SK-N-SH (cell line): ENCODE measurements around the gene CEP44. TPM values are rescaled to one million over a fixed set of nuclear protein-coding genes. Genes with fewer than 3 reads are reported as not detected.

Source experiments
- CTCF ChIA-PET: fragments of 300-600, 350-600 bp; formaldehyde crosslinking; extraction: SDS; loops from one replicate; lab custom pipeline; 2021; lab: Yijun Ruan, JAX
- POLR2A ChIA-PET: fragments of 350-600 bp; sonication (Branson Sonifier 250); formaldehyde crosslinking; extraction: SDS; loops from one replicate; lab custom pipeline; 2020; ENCODE audit warnings: antibody characterized with exemption, inconsistent platforms; lab: Yijun Ruan, JAX
- DNase-seq: peaks from one replicate; pipeline ENCODE4 v3.0.0; 2012
- H2AFZ ChIP-seq: fragments of 200-600 bp; sonication (generic); 2 replicates; pipeline ENCODE4 v1.8.1; 2016; ENCODE audit warnings: antibody characterized with exemption, mild to moderate bottlenecking, low read depth
- H3F3A ChIP-seq: fragments of 200-600 bp; sonication (generic); replicated peaks from 2 replicates; pipeline ENCODE3; 2016; ENCODE audit warnings: antibody characterized with exemption, mild to moderate bottlenecking; ENCODE audit not compliant: insufficient read depth
- H3K27ac ChIP-seq, 2 experiments: fragments of 200-500 bp in 1 of 2; fragments of 200-600 bp in 1 of 2; sonication (Bioruptor generic) in 1 of 2; sonication (generic), shearing (Covaris generic) in 1 of 2; 2 replicates each; pipeline versions ENCODE4 v1.5.1 to v1.6.1; 2014 to 2016; ENCODE audit warnings: low read depth in 2 of 2, inconsistent platforms in 1 of 2, low read length in 1 of 2, mild to moderate bottlenecking in 1 of 2, mixed read lengths in 1 of 2
- H3K27me3 ChIP-seq: fragments of 200-600 bp; sonication (generic), shearing (Covaris generic); 2 replicates; pipeline ENCODE4 v1.6.1; 2016; ENCODE audit warnings: mixed run types; ENCODE audit not compliant: insufficient read depth
- H3K36me3 ChIP-seq, 2 experiments: fragments of 200-500 bp in 1 of 2; fragments of 200-600 bp in 1 of 2; sonication (Bioruptor generic) in 1 of 2; sonication (generic) in 1 of 2; replicated peaks in 1 of 2; 2 replicates each; pipeline versions ENCODE3 to v1.5.1; 2014 to 2016; ENCODE audit warnings: low read length in 1 of 2, mild to moderate bottlenecking in 1 of 2; ENCODE audit not compliant: insufficient read depth in 2 of 2, control insufficient read depth in 1 of 2
- H3K4me1 ChIP-seq, 2 experiments: fragments of 200-500 bp in 1 of 2; fragments of 200-600 bp in 1 of 2; sonication (Bioruptor generic) in 1 of 2; sonication (generic), shearing (Covaris generic) in 1 of 2; 2 replicates each; pipeline versions ENCODE4 v1.5.1 to v1.6.1; 2014 to 2016; ENCODE audit warnings: low read depth in 1 of 2, low read length in 1 of 2, mixed run types in 1 of 2; ENCODE audit not compliant: insufficient read depth in 2 of 2, control insufficient read depth in 1 of 2
- H3K4me2 ChIP-seq: fragments of 200-600 bp; sonication (generic), shearing (Covaris generic); 2 replicates; pipeline ENCODE4 v1.6.1; 2017; ENCODE audit warnings: mixed run types
- H3K4me3 ChIP-seq, 2 experiments: fragments of 200-500 bp in 1 of 2; fragments of 200-600 bp in 1 of 2; sonication (Bioruptor generic) in 1 of 2; sonication (generic), shearing (Covaris generic) in 1 of 2; 2 replicates each; pipeline versions ENCODE4 v1.5.1 to v1.8.1; 2014 to 2016; ENCODE audit warnings: low read depth in 2 of 2, inconsistent platforms in 1 of 2, low read length in 1 of 2, mild to moderate bottlenecking in 1 of 2, mixed read lengths in 1 of 2, moderate library complexity in 1 of 2
- H3K79me2 ChIP-seq: fragments of 200-600 bp; sonication (generic); 2 replicates; pipeline ENCODE4 v1.8.1; 2017; ENCODE audit warnings: mild to moderate bottlenecking; ENCODE audit not compliant: insufficient read depth
- H3K9ac ChIP-seq: fragments of 200-600 bp; sonication (generic); 2 replicates; pipeline ENCODE4 v1.6.1; 2017; ENCODE audit warnings: mixed run types
- H3K9me2 ChIP-seq: fragments of 200-600 bp; sonication (generic); 2 replicates; pipeline ENCODE4 v1.6.1; 2017; ENCODE audit warnings: mixed run types
- H3K9me3 ChIP-seq: fragments of 200-600 bp; sonication (generic); 2 replicates; pipeline ENCODE4 v1.6.1; 2017; ENCODE audit warnings: mixed run types, mild to moderate bottlenecking, moderate library complexity
- H4K20me1 ChIP-seq: fragments of 200-600 bp; sonication (generic); 2 replicates; pipeline ENCODE4 v1.6.1; 2017; ENCODE audit warnings: mild to moderate bottlenecking, mixed run types; ENCODE audit not compliant: insufficient read depth
- CHD2 ChIP-seq: fragments of 150-350 bp; IDR thresholded peaks from 2 replicates; pipeline ENCODE4 v1.6.1; 2018; ENCODE audit warnings: low read length; ENCODE audit not compliant: partially characterized antibody
- JUND ChIP-seq: IDR thresholded peaks from 2 replicates; pipeline ENCODE4 v1.4.0; 2012
- REST ChIP-seq: IDR thresholded peaks from 2 replicates; pipeline ENCODE4 v1.6.1; 2012; ENCODE audit warnings: mild to moderate bottlenecking, low read depth, low read length, moderate library complexity
- SMC3 ChIP-seq: IDR thresholded peaks from 2 replicates; pipeline ENCODE4 v1.6.1; 2012; ENCODE audit warnings: low read depth, low read length, improper control_type of control experiment
- WGBS: methylation state at CpG from one replicate; pipeline ENCODE4 v1.1.6; 2017; ENCODE audit warnings: low lambda C conversion rate; 5-methylcytosine and 5-hydroxymethylcytosine counted together
- polyA plus RNA-seq, 3 experiments: library from polyadenylated mRNA; depleted of rRNA; stranded (reverse); fragments of >200 nt; gene quantifications; 2 replicates each; pipeline ENCODE4 v1.2.3, GENCODE V29; 2012
- TF ChIP-seq, protein P1 (sequence below): IDR thresholded peaks from 2 replicates; pipeline ENCODE4 v1.4.0; 2012; ENCODE audit warnings: low read depth, borderline replicate concordance

The CEP44 gene
- polyA plus RNA-seq, 1 of the 3 experiments (the other 2 are of a cell fraction) = 3.8 TPM

DNA sequence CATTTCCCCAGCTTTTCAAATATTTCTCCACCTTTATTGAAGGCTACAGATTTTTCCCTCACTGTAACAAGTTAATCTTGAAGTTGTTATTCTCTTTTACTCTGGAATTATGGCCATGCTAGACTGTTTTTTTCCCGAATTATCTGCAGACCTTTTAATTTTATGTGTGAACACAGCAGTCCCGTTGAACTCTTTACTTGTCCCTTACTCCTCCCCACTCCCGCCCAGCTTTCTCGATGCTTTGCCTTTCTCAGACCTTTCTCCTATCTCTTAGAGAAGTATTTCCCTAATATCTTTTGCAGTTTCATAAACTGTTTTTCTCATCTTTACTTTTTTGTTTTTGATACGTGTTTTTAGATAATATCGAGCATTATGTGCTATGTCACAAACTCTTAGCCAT, 776 bp downstream of the CEP44 start:
- H3K4me1 ChIP-seq = peaks cover 4 to 9% of the 10 kb centered on the region in 2 experiments; a peak in 2 of 4 replicates
- TF ChIP-seq SMC3 (no peak), REST (no peak), CHD2 (no peak)
- TF ChIP-seq, protein P1, sequence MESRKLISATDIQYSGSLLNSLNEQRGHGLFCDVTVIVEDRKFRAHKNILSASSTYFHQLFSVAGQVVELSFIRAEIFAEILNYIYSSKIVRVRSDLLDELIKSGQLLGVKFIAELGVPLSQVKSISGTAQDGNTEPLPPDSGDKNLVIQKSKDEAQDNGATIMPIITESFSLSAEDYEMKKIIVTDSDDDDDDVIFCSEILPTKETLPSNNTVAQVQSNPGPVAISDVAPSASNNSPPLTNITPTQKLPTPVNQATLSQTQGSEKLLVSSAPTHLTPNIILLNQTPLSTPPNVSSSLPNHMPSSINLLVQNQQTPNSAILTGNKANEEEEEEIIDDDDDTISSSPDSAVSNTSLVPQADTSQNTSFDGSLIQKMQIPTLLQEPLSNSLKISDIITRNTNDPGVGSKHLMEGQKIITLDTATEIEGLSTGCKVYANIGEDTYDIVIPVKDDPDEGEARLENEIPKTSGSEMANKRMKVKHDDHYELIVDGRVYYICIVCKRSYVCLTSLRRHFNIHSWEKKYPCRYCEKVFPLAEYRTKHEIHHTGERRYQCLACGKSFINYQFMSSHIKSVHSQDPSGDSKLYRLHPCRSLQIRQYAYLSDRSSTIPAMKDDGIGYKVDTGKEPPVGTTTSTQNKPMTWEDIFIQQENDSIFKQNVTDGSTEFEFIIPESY = no peak
- CTCF ChIA-PET = interaction anchor here (1.0 to 1.5 kb wide), 5 partner anchors 17 to 62 kb away, joined by 3 to 7 read pairs (median 4); no protein-coding TSS in a partner anchor
- peaks cover 86% of the 10 kb centered on the region for H3K79me2 ChIP-seq
- DNase-seq = no peak
- H2AFZ ChIP-seq = peak overlapping the region; percentile 96
- no peaks in the 10 kb centered on the region for H3K9me2 ChIP-seq
- peak overlapping the region; percentile 97 for H3K9ac ChIP-seq
- peak overlapping the region; percentile 99 for H3K27ac ChIP-seq
- no peaks in the 10 kb centered on the region for H3K27me3 ChIP-seq
- peaks cover 4% of the 10 kb centered on the region; the same call in 1 of the 2 replicates for H3K9me3 ChIP-seq
- POLR2A ChIA-PET = interaction anchor here (1.1 to 2.1 kb wide), 3 partner anchors 21 to 275 kb away, joined by 3 to 7 read pairs (median 3); no protein-coding TSS in a partner anchor
- under 1% methylated on average over 6 of the region's 6 CpGs for WGBS
- peaks cover 6 to 15% of the 10 kb centered on the region in 2 experiments for H3K36me3 ChIP-seq
- H3K4me2 ChIP-seq = peak overlapping the region; percentile 80
- H4K20me1 ChIP-seq = no peaks in the 10 kb centered on the region
- peak overlapping the region; percentile 93 to 98 for H3K4me3 ChIP-seq
- peaks cover 3% of the 10 kb centered on the region for H3F3A ChIP-seq

DNA sequence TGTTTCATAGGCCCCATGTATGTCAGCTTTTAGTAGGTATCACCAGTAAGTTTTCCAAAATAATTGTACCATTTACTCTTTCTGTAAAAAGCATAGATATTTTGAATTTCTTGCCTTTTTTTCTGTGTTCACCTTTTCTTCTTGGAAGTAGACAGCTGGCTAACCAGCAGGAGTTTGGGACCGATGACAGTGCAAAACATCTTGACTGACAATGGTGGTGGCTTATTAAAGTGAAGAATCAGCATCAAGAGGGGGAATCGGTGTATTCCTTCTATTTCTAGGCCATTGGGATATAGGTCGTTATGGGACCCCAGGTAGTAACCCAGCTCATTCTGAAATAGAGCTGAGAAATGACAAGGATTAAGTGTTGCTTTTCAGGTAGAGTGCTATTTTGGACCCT, 3.2 kb downstream of the CEP44 start:
- CTCF ChIA-PET = interaction anchor here (1.5 kb wide), 1 partner anchor 27 kb away, joined by 4 read pairs; no protein-coding TSS in a partner anchor
- H3K9ac ChIP-seq = no peak overlapping the region
- no peak for TF ChIP-seq JUND

More for the DNA sequence above, 3.2 kb downstream of the CEP44 start:
- Histone ChIP-seq H3K4me1 (peaks cover 4 to 7% of the 10 kb centered on the region in 2 experiments; a peak in 2 of 4 replicates), H3K79me2 (peaks cover 85% of the 10 kb centered on the region), H3K27me3 (no peaks in the 10 kb centered on the region), H3K36me3 (peaks cover 11 to 14% of the 10 kb centered on the region in 2 experiments), H3K27ac (peak overlapping the region in 1 of 2 experiments; percentile 99; a peak in 2 of 4 replicates), H3F3A (peaks cover 3% of the 10 kb centered on the region), H2AFZ (no peak overlapping the region), H3K4me3 (peak overlapping the region in 1 of 2 experiments; percentile 19; a peak in 1 of 4 replicates), H4K20me1 (no peaks in the 10 kb centered on the region), H3K9me2 (no peaks in the 10 kb centered on the region), H3K9me3 (peaks cover under 1% of the 10 kb centered on the region; the same call in 1 of the 2 replicates), H3K4me2 (no peak overlapping the region)
- DNase-seq = no peak
- POLR2A ChIA-PET = no interaction called here
- 91% methylated on average over 3 of the region's 3 CpGs for WGBS
